H1 (cell line): ENCODE data around the gene RCAN2.

Experiments
- BCL11A ChIP-seq, 2 experiments: IDR thresholded peaks; one replicate each; pipeline ENCODE4 v1.6.1; 2011; ENCODE audit warnings: low read depth in 2 of 2, low read length in 2 of 2, mild to moderate bottlenecking in 2 of 2
- CTCF ChIP-seq, 3 experiments: IDR thresholded peaks; 1 replicate in 2 of 3; 2 replicates in 1 of 3; pipeline versions ENCODE4 v1.5.1 to v1.6.1; 2011; ENCODE audit warnings: low read length in 3 of 3, mild to moderate bottlenecking in 3 of 3, inconsistent platforms in 2 of 3, low read depth in 1 of 3, moderate library complexity in 1 of 3; ENCODE audit not compliant: insufficient read depth in 1 of 3; ENCODE audit errors: control extremely low read depth in 1 of 3
- EGR1 ChIP-seq: IDR thresholded peaks from 2 replicates; pipeline ENCODE4 v1.6.1; 2011; ENCODE audit warnings: low read depth, low read length, borderline replicate concordance
- EP300 ChIP-seq, 2 experiments: IDR thresholded peaks; 1 replicate in 1 of 2; 2 replicates in 1 of 2; pipeline ENCODE4 v1.6.1; 2011 to 2012; ENCODE audit warnings: low read depth in 2 of 2, low read length in 2 of 2, mild to moderate bottlenecking in 2 of 2, borderline replicate concordance in 1 of 2, inconsistent platforms in 1 of 2, moderate library complexity in 1 of 2
- JUN ChIP-seq: IDR thresholded peaks from 2 replicates; pipeline ENCODE4 v1.6.1; 2011; ENCODE audit warnings: low read depth, mild to moderate bottlenecking, improper control_type of control experiment, low read length
- MAX ChIP-seq: IDR thresholded peaks from 2 replicates; pipeline ENCODE4 v1.6.1; 2012; ENCODE audit warnings: inconsistent platforms
- POLR2A ChIP-seq, 2 experiments: IDR thresholded peaks; 1 replicate in 1 of 2; 2 replicates in 1 of 2; pipeline ENCODE4 v1.6.1; 2011; ENCODE audit warnings: low read depth in 2 of 2, low read length in 2 of 2, mild to moderate bottlenecking in 2 of 2; ENCODE audit errors: control extremely low read depth in 1 of 2
- POLR2AphosphoS5 ChIP-seq: IDR thresholded peaks from 2 replicates; pipeline ENCODE4 v1.6.1; 2011; ENCODE audit warnings: low read depth, low read length
- RNF2 ChIP-seq: fragments of 200-900, 300-1000 bp; sonication (generic); IDR thresholded peaks from 2 replicates; pipeline ENCODE4 v1.7.1; 2016; ENCODE audit warnings: borderline replicate concordance, low read depth, mild to moderate bottlenecking, antibody characterized with exemption, low read length; ENCODE audit not compliant: poor library complexity, severe bottlenecking; ENCODE audit errors: missing control alignments
- SIX5 ChIP-seq: IDR thresholded peaks from 2 replicates; pipeline ENCODE4 v1.6.1; 2011; ENCODE audit warnings: mild to moderate bottlenecking, low read depth, low read length
- SP2 ChIP-seq: IDR thresholded peaks from 2 replicates; pipeline ENCODE4 v1.6.1; 2012; ENCODE audit warnings: mild to moderate bottlenecking, low read length, inconsistent platforms
- TCF12 ChIP-seq: IDR thresholded peaks from 2 replicates; pipeline ENCODE4 v1.6.1; 2011; ENCODE audit warnings: low read depth, mild to moderate bottlenecking, low read length
- USF2 ChIP-seq: IDR thresholded peaks from 2 replicates; pipeline ENCODE4 v1.6.1; 2011; ENCODE audit warnings: low read length, improper control_type of control experiment

- TF ChIP-seq USF2 = no peak
- no peak for TF ChIP-seq POLR2A (IDR thresholded peaks at IDR 0.05; ENCODE audit: control extremely low read depth in 1 of 2, low read depth in 2 of 2, low read length in 2 of 2)
- no peak for TF ChIP-seq JUN
- no peak for TF ChIP-seq EP300 (IDR thresholded peaks at IDR 0.05; ENCODE audit: borderline replicate concordance in 1 of 2, low read depth in 2 of 2, low read length in 2 of 2)
- TF ChIP-seq CTCF (IDR thresholded peaks at IDR 0.05; ENCODE audit: control extremely low read depth in 1 of 3, insufficient read depth in 1 of 3, low read depth in 1 of 3, low read length in 3 of 3) = no peak
- no peak for TF ChIP-seq BCL11A (IDR thresholded peaks at IDR 0.05; ENCODE audit: low read depth in 2 of 2, low read length in 2 of 2)
- no peak for TF ChIP-seq POLR2AphosphoS5
- no peak for TF ChIP-seq RNF2
- TF ChIP-seq SP2 = no peak
- no peak for TF ChIP-seq SIX5
- TF ChIP-seq MAX = no peak
- TF ChIP-seq TCF12 = no peak
- no peak for TF ChIP-seq EGR1
Observed at GRCh38 chr6:46377209-46377608, 114.0 kb downstream of the RCAN2 start.
